ENCODE results near the gene NR2E1. TPM values are rescaled to one million over a fixed set of nuclear protein-coding genes. Genes with fewer than 3 reads are reported as not detected.

Gene NR2E1
- total RNA-seq, 1 donor from 2014 or later, result not detected

DNA sequence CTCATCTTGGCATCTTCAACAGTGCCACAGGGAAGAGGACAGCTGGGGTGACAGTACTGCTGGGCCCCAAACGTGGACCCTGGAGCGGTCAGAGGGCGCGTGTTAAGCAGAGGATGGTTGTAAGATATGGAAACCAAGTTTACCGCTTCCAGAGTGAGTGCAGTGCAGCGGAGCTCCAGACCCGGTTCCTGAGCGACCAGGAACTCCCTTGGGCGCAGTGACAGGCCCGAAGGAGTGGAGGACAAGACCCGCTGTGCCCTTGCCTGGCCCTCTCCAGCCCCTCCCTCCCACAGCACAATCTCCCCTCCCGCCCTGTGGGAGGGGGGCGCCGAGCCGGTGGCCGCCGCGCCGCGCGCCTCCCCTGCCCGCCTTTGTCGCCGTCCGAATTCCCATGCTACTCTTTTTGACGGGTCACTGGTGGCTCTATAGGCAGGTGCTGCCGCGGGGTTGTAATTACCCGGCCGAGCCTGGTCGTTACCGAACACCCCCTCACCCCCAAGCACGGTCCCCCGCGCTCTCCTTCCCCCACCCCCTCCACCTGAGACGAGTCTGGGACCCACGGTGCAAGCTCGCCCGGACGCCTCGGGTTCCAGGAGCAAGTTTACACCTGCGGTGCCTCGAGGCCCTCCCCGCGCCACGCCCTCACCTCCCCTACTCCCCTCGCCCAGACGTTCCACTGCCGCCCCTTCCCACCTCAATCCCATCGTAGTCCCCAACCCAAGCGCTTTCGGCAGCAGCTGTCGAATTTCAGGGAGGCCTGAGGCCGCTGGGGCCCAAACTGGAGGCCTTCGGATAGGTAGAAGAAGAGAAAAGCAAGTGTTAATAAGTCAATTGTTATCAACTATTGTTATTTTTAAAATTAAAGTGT lies 3.9 kb downstream of the NR2E1 start:
- TF ChIP-seq, protein P1, sequence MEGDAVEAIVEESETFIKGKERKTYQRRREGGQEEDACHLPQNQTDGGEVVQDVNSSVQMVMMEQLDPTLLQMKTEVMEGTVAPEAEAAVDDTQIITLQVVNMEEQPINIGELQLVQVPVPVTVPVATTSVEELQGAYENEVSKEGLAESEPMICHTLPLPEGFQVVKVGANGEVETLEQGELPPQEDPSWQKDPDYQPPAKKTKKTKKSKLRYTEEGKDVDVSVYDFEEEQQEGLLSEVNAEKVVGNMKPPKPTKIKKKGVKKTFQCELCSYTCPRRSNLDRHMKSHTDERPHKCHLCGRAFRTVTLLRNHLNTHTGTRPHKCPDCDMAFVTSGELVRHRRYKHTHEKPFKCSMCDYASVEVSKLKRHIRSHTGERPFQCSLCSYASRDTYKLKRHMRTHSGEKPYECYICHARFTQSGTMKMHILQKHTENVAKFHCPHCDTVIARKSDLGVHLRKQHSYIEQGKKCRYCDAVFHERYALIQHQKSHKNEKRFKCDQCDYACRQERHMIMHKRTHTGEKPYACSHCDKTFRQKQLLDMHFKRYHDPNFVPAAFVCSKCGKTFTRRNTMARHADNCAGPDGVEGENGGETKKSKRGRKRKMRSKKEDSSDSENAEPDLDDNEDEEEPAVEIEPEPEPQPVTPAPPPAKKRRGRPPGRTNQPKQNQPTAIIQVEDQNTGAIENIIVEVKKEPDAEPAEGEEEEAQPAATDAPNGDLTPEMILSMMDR (IDR thresholded peaks at IDR 0.05; ENCODE audit: unreplicated experiment), result no peak
- H3K4me3 Mint-ChIP-seq (ENCODE audit: low read depth), result no peak overlapping the region
- no peaks in the 10 kb centered on the region for H3K9me3 Mint-ChIP-seq (ENCODE audit: low read depth)
- H3K36me3 Mint-ChIP-seq (ENCODE audit: insufficient read depth), result no peaks in the 10 kb centered on the region
- H3K4me1 Mint-ChIP-seq (ENCODE audit: low read depth), result peaks cover 11% of the 10 kb centered on the region
- peaks cover 90% of the 10 kb centered on the region for H3K27me3 Mint-ChIP-seq
- DNase-seq (ENCODE audit: low spot score, unreplicated experiment), result no peak
- no peak overlapping the region for H3K27ac Mint-ChIP-seq

DNA sequence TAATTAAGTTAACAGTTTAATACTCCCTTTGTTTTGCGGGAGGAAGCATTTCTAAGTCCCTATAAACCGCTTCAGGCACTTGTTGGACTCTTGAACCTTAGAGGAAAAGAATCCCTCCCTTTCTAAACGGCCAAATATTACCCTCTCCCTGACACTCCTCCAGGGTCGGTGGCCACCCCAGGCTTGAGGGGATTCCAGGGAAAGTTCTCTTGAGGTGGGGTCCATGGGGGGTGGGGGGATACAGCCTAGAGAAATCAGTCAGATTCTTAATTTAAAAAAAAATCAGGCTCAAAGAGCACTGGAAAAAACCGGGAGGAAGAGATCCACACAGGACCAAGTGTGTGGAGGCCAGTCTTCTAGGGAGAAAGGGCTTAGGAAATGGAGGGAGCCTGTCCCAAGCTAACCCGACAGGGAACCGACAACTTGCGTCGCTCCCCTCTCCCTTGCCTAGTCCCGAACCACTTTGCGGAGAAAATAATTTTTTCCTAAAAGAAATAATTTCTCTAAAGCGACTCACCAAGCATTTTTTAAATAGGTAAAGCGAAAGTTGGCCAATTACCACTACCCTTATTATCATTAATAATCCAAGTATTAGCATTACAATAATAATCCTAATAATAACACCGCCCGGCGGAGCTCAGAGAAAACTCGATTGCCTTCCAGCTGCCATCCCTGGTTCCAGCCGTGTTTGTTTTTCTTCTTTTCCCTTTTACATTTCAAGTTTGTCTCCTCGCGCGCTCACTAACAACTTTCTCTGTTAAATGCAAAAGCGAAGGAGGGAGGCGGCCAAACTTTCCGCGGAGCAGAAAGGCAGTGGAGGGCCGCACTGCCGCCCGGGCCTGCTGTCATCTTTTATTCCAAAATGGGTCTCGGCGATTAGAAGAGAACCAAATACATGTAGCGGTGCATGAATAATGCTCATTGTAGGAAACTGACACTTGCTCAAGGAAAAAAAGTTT lies 4.8 kb downstream of the NR2E1 start:
- no peak for DNase-seq (ENCODE audit: low spot score, unreplicated experiment)
- Mint-ChIP-seq H3K27ac (no peak overlapping the region), H3K36me3 (ENCODE audit: insufficient read depth) (no peaks in the 10 kb centered on the region), H3K4me3 (ENCODE audit: low read depth) (no peak overlapping the region), H3K27me3 (peaks cover 90% of the 10 kb centered on the region), H3K9me3 (ENCODE audit: low read depth) (no peaks in the 10 kb centered on the region), H3K4me1 (ENCODE audit: low read depth) (peaks cover 15% of the 10 kb centered on the region)
- TF ChIP-seq, protein P1 (IDR thresholded peaks at IDR 0.05; ENCODE audit: unreplicated experiment), result no peak

DNA sequence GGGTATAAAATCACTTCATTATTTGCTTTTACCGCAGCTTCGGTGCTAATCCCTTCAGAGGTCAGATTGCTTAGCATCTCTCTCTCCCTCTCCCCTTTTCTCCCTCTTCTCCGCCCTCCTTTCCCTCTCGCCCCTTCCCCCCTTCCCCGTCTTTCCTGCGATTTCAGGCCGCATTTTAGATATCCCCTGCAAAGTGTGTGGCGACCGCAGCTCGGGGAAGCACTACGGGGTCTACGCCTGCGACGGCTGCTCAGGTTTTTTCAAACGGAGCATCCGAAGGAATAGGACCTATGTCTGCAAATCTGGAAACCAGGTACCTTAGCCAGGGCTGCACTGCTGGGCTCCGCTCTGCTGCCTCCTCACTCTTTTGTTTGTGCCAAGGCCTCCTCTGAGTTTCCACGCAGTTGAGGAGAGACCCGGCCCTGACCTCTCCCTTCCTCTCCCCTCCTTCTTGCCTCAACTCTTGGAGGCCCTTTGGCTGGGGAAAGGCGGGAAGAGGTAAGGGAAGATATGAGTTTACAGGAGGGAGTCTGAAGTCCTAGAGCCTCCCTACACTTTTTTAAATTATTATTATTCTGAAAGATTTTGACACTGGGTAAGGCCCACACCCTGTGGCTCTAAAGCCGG lies 5.6 kb downstream of the NR2E1 start:
- H3K4me3 Mint-ChIP-seq (ENCODE audit: low read depth), result no peak overlapping the region
- DNase-seq (ENCODE audit: low spot score, unreplicated experiment), result no peak
- H3K36me3 Mint-ChIP-seq (ENCODE audit: insufficient read depth), result no peaks in the 10 kb centered on the region

DNA sequence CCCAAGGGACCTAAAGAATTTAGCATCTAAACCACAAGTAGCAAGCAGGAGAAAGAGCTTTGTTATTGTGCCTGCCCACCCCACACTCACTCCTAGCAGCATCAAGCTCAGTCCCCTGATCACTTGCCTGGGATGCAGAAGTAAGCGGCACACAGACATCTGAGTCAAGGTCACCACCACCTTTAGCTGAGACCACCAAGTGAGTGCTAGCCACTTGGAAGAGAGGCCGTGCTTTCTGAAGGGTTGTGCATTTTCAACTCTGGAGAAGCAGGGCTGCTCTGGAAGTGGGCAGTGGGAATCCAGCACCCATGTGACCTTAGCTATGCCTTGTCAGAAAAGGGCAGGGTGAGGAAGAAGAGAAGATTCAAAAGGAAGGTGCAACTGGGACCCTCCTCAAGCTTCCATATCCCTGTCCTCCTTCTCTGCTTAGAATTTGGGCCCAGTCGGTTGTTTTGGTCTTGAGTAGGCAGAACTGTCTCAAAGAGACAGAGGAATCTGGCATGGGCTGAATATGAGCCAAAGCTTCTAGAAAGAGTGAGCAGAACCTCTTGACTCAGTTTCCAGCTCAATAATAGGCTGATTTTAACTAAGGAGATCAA lies 6.2 kb downstream of the NR2E1 start:
- H3K4me1 Mint-ChIP-seq (ENCODE audit: low read depth), result peaks cover 20% of the 10 kb centered on the region
- no peak for DNase-seq (ENCODE audit: low spot score, unreplicated experiment)
- H3K36me3 Mint-ChIP-seq (ENCODE audit: insufficient read depth), result no peaks in the 10 kb centered on the region
- H3K27ac Mint-ChIP-seq, result no peak overlapping the region
- peaks cover 91% of the 10 kb centered on the region for H3K27me3 Mint-ChIP-seq
- TF ChIP-seq, protein P1 (IDR thresholded peaks at IDR 0.05; ENCODE audit: unreplicated experiment), result no peak
- no peaks in the 10 kb centered on the region for H3K9me3 Mint-ChIP-seq (ENCODE audit: low read depth)
- H3K4me3 Mint-ChIP-seq (ENCODE audit: low read depth), result no peak overlapping the region

More for the DNA sequence above, 5.6 kb downstream of the NR2E1 start:
- TF ChIP-seq, protein P1 (IDR thresholded peaks at IDR 0.05; ENCODE audit: unreplicated experiment), result no peak
- H3K9me3 Mint-ChIP-seq (ENCODE audit: low read depth), result no peaks in the 10 kb centered on the region
- peaks cover 90% of the 10 kb centered on the region for H3K27me3 Mint-ChIP-seq
- H3K4me1 Mint-ChIP-seq (ENCODE audit: low read depth), result peaks cover 20% of the 10 kb centered on the region
- H3K27ac Mint-ChIP-seq, result no peak overlapping the region
